Type B pancreatic cell (in vitro differentiated cells): ENCODE measurements around the gene WNK2. TPM values are rescaled to one million over a fixed set of nuclear protein-coding genes. Genes with fewer than 3 reads are reported as not detected.

ENCODE experiments used
- DNase-seq: peaks from one replicate; pipeline ENCODE4 v3.0.0; 2021; ENCODE audit warnings: mixed read lengths; ENCODE audit not compliant: unreplicated experiment; ENCODE audit errors: extremely low spot score
- H3K27ac Mint-ChIP-seq: 2 replicates; pipeline ENCODE4 v1.8.0; 2021; ENCODE audit warnings: mild to moderate bottlenecking, mixed read lengths
- H3K27me3 Mint-ChIP-seq: 2 replicates; pipeline ENCODE4 v1.8.0; 2021; ENCODE audit warnings: mixed read lengths
- H3K36me3 Mint-ChIP-seq: 2 replicates; pipeline ENCODE4 v1.8.0; 2021; ENCODE audit warnings: mixed read lengths
- H3K4me1 Mint-ChIP-seq: one replicate; pipeline ENCODE4 v1.8.0; 2021; ENCODE audit warnings: mixed read lengths; ENCODE audit not compliant: unreplicated experiment
- H3K4me3 Mint-ChIP-seq: 2 replicates; pipeline ENCODE4 v1.8.0; 2021; ENCODE audit warnings: mild to moderate bottlenecking, mixed read lengths
- H3K9me3 Mint-ChIP-seq: 2 replicates; pipeline ENCODE4 v1.8.0; 2021; ENCODE audit warnings: mixed read lengths
- total RNA-seq: library from RNA; stranded (reverse); gene quantifications from 2 replicates; pipeline ENCODE4 v1.2.1, GENCODE V29; 2021; ENCODE audit warnings: low replicate concordance
- TF ChIP-seq, protein P1 (sequence below): fragments of 200-600 bp; sonication (generic); conservative IDR thresholded peaks from 2 replicates; pipeline ENCODE4 v1.5.0; 2021; ENCODE audit warnings: antibody characterized with exemption, mild to moderate bottlenecking

The WNK2 gene
- total RNA-seq, 1 donor from 2014 or later, result 75.5 TPM

- peaks cover 6% of the 10 kb centered on the region for H3K4me1 Mint-ChIP-seq
- no peak overlapping the region for H3K4me3 Mint-ChIP-seq
- no peaks in the 10 kb centered on the region for H3K36me3 Mint-ChIP-seq
- TF ChIP-seq, protein P1, sequence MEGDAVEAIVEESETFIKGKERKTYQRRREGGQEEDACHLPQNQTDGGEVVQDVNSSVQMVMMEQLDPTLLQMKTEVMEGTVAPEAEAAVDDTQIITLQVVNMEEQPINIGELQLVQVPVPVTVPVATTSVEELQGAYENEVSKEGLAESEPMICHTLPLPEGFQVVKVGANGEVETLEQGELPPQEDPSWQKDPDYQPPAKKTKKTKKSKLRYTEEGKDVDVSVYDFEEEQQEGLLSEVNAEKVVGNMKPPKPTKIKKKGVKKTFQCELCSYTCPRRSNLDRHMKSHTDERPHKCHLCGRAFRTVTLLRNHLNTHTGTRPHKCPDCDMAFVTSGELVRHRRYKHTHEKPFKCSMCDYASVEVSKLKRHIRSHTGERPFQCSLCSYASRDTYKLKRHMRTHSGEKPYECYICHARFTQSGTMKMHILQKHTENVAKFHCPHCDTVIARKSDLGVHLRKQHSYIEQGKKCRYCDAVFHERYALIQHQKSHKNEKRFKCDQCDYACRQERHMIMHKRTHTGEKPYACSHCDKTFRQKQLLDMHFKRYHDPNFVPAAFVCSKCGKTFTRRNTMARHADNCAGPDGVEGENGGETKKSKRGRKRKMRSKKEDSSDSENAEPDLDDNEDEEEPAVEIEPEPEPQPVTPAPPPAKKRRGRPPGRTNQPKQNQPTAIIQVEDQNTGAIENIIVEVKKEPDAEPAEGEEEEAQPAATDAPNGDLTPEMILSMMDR, result no peak
- no peaks in the 10 kb centered on the region for H3K27me3 Mint-ChIP-seq
- no peak overlapping the region for H3K27ac Mint-ChIP-seq
- H3K9me3 Mint-ChIP-seq, result no peaks in the 10 kb centered on the region
- peak; percentile 62 for DNase-seq
These were observed 117.4 kb downstream of the WNK2 start for GRCh38 chr9:93301291-93301811.

DNA sequence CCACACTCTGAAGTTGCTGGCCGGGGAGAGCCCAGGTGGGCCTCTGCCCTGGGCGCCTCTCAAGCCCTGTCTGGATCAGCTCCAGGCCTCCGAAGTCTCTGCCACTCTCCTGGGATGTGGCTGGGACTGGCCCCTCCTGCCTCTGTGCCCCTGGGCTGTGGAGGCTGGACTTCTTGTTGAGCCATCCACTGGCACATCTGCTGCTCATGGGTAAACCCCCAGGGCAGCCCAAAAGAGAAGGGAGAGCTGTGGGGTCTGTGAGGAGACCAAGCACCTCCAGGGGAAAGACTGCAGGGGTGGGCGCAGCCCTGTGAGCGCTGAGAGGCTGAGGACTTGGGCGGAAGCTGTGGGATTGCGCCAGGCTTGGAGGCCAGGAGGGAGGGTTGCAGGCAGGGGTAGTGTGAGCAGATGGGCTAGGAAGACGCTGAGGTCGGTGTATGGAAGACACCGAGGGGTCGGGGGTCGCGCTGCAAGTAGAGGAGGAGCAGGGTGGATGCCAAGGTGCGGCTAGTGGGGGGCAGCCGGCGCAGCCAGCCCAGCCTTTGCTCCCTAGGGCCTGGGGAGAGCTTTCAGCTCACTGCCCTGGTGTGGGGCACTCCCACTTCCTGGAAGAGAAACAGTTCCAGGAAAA, 118.1 kb downstream of the WNK2 start:
- TF ChIP-seq, protein P1, result no peak
- Mint-ChIP-seq H3K9me3 (no peaks in the 10 kb centered on the region), H3K27ac (peak overlapping the region; percentile 69), H3K4me3 (no peak overlapping the region), H3K36me3 (no peaks in the 10 kb centered on the region), H3K27me3 (no peaks in the 10 kb centered on the region), H3K4me1 (peaks cover 6% of the 10 kb centered on the region)
- DNase-seq, result peak; percentile 65

- TF ChIP-seq, protein P1, result peak; percentile 72
- no peaks in the 10 kb centered on the region for H3K27me3 Mint-ChIP-seq
These were observed 118.8 kb downstream of the WNK2 start for GRCh38 chr9:93302586-93303257.

GRCh38 chr9:93303258-93303771, 119.4 kb downstream of the WNK2 start:
- Mint-ChIP-seq H3K4me3 (no peak overlapping the region), H3K9me3 (no peaks in the 10 kb centered on the region), H3K27ac (no peak overlapping the region), H3K27me3 (no peaks in the 10 kb centered on the region), H3K36me3 (no peaks in the 10 kb centered on the region), H3K4me1 (peaks cover 6% of the 10 kb centered on the region)
- peak; percentile 63 for DNase-seq
- TF ChIP-seq, protein P1, result no peak

More at GRCh38 chr9:93302586-93303257, 118.8 kb downstream of the WNK2 start:
- peaks cover 6% of the 10 kb centered on the region for H3K4me1 Mint-ChIP-seq
- H3K36me3 Mint-ChIP-seq, result no peaks in the 10 kb centered on the region
- H3K4me3 Mint-ChIP-seq, result no peak overlapping the region
- H3K27ac Mint-ChIP-seq, result no peak overlapping the region
- DNase-seq, result peak; percentile 65
- no peaks in the 10 kb centered on the region for H3K9me3 Mint-ChIP-seq

DNA sequence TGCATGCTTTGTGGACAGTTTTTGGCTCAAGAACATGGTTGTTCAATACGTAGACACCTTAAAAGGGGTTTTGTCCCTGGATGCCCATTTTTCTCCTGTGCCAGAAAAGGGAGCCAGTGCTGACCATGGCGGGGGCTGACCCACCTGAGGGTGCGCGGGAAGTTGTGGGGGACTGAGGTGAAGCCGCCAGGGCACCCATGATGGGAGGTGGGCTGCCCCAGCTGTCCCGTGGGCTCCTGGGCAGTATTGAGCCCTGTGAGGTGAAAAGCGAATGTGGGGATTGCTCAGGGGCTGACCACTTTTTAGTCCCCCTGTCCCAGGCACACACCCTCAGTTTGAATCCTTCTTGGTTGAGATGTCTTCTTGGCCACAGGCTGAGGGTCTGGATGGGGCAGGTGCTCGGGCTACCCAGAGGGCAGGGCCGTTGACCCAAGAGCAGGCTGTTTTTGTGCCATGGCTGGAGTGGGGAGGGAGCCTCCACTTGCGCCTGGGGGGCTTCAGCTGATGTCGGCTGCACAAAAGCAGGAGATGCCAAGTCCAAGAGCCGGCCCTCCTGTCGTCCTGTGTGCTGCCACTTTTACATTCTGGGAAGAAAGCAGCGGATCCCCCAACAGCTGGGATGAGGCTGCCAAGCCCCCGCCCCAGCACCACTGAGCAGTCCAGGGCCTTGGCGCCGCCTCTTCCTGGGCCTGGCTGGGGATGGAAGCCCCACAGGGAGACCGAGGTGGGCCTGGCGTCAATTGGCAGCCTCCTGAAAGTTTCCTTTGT, 120.1 kb downstream of the WNK2 start:
- Mint-ChIP-seq H3K36me3 (no peaks in the 10 kb centered on the region), H3K27ac (no peak overlapping the region), H3K9me3 (no peaks in the 10 kb centered on the region), H3K27me3 (no peaks in the 10 kb centered on the region), H3K4me3 (no peak overlapping the region), H3K4me1 (peaks cover 6% of the 10 kb centered on the region)
- TF ChIP-seq, protein P1, result no peak
- peak; percentile 51 for DNase-seq
